ENCODE results near the gene SELENOH.

- TF ChIP-seq CTCF (IDR thresholded peaks at IDR 0.05) (no peak), ZFX (IDR thresholded peaks at IDR 0.05; ENCODE audit: borderline replicate concordance) (no peak)
Measured at GRCh38 chr11:57773026-57773598, 31.8 kb downstream of the SELENOH start.

Data from 22Rv1 (cell line).